Superior temporal gyrus (tissue), 1 donor: ENCODE data around the gene SEMA3A.
A peak's percentile ranks its signal among the peaks of the same experiment; 100 is the strongest.
"Not testable (repeated sequence)": the region's sequence is repeated elsewhere in the genome, so short reads cannot be mapped to it uniquely, and the experiment has no call there.

ENCODE experiments used
- DNase-seq: peaks from one replicate; pipeline ENCODE4 v3.0.0-alpha.2; 2016; ENCODE audit errors: extremely low spot score

Gene SEMA3A

DNA sequence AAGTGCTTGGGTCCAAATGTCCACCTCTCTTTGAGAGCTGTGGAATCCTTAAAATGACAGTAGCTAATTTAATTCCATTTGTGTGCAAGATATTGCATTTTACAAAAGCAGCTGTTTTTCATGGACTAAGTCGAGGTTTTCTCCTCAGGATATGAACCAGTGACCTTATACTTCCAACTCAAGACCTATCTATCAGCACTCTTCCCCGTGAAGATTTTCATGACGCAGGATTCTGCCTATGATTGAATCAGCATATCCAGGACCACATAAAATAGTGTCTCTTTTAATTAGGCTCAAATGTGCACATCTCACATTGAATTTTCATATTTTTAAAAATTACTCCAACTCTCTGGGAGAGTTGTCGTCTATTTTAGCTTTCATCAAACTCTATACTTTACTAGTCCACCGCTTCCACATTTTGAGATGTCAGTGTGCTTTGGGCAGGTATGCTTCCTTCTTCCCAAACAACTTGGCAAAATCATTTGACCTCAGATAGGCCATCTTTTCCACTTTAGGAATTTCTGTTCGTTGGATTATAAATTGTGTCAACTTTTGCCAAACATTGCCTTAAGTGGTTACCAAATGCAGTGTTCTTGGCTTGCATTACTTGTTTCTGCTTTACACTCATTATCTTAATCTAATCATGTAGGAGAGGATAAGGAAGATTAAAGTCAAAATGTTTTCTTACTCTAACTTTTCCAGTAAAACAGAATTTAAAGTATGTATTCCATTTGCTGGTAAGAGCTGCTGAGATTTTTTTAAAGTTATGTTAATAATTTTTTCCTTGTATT, 39.4 kb downstream of the SEMA3A start:
- DNase-seq: no peak

- DNase-seq: no peak
Observed at GRCh38 chr7:84152995-84153394, 41.6 kb downstream of the SEMA3A start.

DNA sequence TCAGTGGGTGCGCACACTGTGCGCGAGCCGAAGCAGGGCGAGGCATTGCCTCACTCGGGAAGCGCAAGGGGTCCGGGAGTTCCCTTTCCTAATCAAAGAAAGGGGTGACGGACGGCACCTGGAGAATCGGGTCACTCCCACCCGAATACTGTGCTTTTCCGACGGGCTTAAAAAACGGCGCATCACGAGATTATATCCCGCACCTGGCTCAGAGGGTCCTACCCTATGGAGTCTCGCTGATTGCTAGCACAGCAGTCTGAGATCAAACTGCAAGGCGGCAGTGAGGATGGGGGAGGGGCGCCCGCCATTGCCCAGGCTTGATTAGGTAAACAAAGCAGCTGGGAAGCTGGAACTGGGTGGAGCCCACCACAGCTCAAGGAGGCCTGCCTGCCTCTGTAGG, 44.2 kb downstream of the SEMA3A start:
- not testable (repeated sequence) for DNase-seq

- no peak for DNase-seq
Observed at GRCh38 chr7:84149573-84149972, 45.0 kb downstream of the SEMA3A start.

- no peak for DNase-seq
Observed at GRCh38 chr7:84145892-84146291, 48.7 kb downstream of the SEMA3A start.

DNA sequence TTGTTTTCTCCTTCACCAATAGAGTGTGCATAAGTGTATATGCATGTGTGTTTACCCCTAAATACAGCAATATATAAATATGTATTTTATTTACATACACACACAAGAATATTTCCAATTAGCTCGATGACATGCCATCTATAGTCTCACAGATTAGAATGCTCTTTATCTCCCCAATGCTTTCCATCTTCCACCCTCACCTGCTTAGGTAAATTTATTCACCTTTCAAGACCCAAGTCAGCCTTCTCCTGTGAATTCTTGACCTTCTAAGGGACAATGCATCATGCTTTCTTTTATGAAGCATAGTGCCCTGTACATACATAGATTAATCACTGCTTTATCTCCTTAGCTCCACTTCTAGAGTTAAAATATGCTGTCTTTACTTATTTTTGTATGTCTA, 49.7 kb downstream of the SEMA3A start:
- DNase-seq: no peak

DNA sequence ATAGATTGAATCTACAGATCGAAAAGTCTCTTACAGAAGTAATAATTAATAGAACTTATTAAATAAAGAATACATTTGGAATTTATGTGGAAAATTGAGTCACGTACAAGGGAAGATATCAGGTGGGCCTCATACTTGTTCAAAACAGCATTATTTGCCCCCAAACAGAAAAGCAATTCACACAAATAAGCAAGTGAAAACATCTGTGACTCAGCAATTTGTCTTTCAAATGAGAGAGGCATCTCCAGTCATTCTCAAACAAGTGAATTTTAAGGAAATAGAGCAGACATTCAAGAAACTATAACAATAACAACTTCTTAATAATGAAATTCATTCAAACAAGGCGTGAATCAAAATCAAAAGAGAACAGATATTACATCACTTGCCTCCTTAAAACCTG, 50.1 kb downstream of the SEMA3A start:
- DNase-seq: no peak

GRCh38 chr7:84142726-84143125, 51.9 kb downstream of the SEMA3A start:
- DNase-seq: no peak

GRCh38 chr7:84139986-84140729, 54.4 kb downstream of the SEMA3A start:
- no peak for DNase-seq

- DNase-seq: no peak
Observed at GRCh38 chr7:84138411-84138810, 56.2 kb downstream of the SEMA3A start.

GRCh38 chr7:84137812-84138211, 56.8 kb downstream of the SEMA3A start:
- no peak for DNase-seq

- no peak for DNase-seq
Observed at GRCh38 chr7:84136809-84137208, 57.8 kb downstream of the SEMA3A start.

- no peak for DNase-seq
Observed at GRCh38 chr7:84136336-84136735, 58.3 kb downstream of the SEMA3A start.

- no peak for DNase-seq
Observed at GRCh38 chr7:84134169-84134568, 60.4 kb downstream of the SEMA3A start.

DNA sequence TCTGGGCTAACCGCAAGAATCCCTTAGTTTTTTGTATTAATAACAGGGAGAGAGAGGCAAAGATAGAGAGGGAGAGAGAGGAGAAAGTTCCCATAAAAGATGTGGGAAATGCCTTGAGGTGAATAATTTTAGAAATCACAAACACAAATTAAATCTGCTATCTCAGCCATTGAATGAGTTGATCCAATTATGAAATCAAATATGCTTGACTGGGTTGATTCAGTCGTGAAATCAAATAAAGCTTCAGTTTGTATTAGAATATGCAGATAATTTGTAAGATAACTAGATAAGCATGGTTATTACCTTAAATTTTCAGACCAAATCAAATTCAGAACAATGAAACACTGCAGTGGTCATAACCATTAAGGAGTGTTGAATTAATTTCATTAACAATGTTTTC, 68.9 kb downstream of the SEMA3A start:
- DNase-seq: no peak

DNA sequence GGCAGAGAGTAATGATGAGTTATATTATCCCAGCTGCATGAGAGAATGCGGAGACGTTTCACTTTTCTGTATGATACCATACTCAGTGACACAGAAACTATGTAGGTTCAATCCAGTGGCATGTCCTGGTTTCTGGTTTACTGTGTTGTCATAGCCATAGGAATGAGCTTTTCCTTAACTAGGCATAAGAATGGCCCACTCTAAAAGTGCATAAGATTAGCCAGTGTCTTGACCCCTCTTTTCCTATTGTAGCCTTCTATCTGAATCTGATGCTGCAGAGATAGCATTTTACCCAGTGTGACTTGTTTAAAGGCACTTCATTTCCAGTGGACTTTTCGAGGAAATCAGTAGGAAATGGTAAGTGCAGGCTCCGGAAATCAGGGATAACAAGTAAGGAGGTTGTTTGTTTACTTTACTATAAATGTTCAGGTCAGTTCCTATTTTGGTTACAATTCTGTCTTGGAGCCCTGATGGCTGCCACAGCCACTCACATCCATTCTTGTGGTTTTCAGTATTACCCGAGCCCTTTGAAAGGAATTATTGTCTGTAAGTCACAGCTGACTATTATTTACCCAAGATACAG, 70.5 kb downstream of the SEMA3A start:
- DNase-seq: peak; percentile 77

- no peak for DNase-seq
Observed at GRCh38 chr7:84122582-84123360, 71.8 kb downstream of the SEMA3A start.

DNA sequence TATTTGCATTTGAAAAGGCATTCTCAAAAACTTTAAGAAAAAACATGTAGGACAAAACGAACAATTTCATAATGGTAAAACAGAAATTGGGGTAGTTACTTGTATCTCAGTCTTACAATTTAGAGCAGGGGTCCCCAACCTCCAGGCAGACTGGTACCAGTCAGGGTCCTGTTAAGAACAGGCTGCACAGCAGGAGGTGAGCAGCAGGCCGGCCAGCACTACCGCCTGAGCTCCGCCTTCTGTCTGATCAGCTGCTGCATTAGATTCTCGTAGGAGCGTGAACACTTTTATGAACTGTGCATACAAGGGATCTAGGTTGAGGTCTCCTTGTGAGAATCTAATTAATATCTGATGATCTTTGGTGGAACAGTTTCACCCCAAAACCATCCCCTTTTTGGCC, 77.3 kb downstream of the SEMA3A start:
- no peak for DNase-seq

GRCh38 chr7:84113906-84114850, 80.4 kb downstream of the SEMA3A start:
- no peak for DNase-seq

GRCh38 chr7:84113286-84113685, 81.3 kb downstream of the SEMA3A start:
- DNase-seq: no peak

- DNase-seq: no peak
Observed at GRCh38 chr7:84112771-84113170, 81.8 kb downstream of the SEMA3A start.
